GM19193 (cell line): ENCODE data around the gene LZTR1.

ENCODE experiments used
- POLR2A ChIP-seq: IDR thresholded peaks from 4 replicates; pipeline ENCODE4 v1.6.1; 2011; ENCODE audit not compliant: insufficient read depth, insufficient read length; ENCODE audit errors: extremely low read depth

Gene LZTR1

GRCh38 chr22:20951151-20951931, 30.8 kb upstream of the LZTR1 start:
- no peak for TF ChIP-seq POLR2A

GRCh38 chr22:20951932-20952380, 30.1 kb upstream of the LZTR1 start:
- no peak for TF ChIP-seq POLR2A

GRCh38 chr22:20952544-20953341, 29.4 kb upstream of the LZTR1 start:
- TF ChIP-seq POLR2A: no peak

- TF ChIP-seq POLR2A: no peak
Observed at GRCh38 chr22:20953342-20953608, 28.8 kb upstream of the LZTR1 start.

- no peak for TF ChIP-seq POLR2A
Observed at GRCh38 chr22:20953668-20954500, 28.2 kb upstream of the LZTR1 start.

- no peak for TF ChIP-seq POLR2A
Observed at GRCh38 chr22:20955548-20955947, 26.5 kb upstream of the LZTR1 start.

GRCh38 chr22:20956258-20957101, 25.6 kb upstream of the LZTR1 start:
- no peak for TF ChIP-seq POLR2A

GRCh38 chr22:20957102-20957682, 24.9 kb upstream of the LZTR1 start:
- no peak for TF ChIP-seq POLR2A

- no peak for TF ChIP-seq POLR2A
Observed at GRCh38 chr22:20957683-20958431, 24.2 kb upstream of the LZTR1 start.

- TF ChIP-seq POLR2A: no peak
Observed at GRCh38 chr22:20959578-20960461, 22.3 kb upstream of the LZTR1 start.

GRCh38 chr22:20960609-20961008, 21.5 kb upstream of the LZTR1 start:
- TF ChIP-seq POLR2A: no peak

- TF ChIP-seq POLR2A: no peak
Observed at GRCh38 chr22:20962491-20962945, 19.6 kb upstream of the LZTR1 start.

GRCh38 chr22:20963201-20964052, 18.7 kb upstream of the LZTR1 start:
- TF ChIP-seq POLR2A: no peak
